WTC11 (cell line): ENCODE results near the gene PLLP.

ENCODE experiments used
- AFF4 ChIP-seq: sonication (generic); formaldehyde crosslinking; IDR thresholded peaks from 2 replicates; pipeline ENCODE4 v1.8.1; 2023; ENCODE audit warnings: mild to moderate bottlenecking, missing genetic modification reagents, borderline replicate concordance
- ATF1 ChIP-seq: sonication (generic); formaldehyde crosslinking; IDR thresholded peaks from 2 replicates; pipeline ENCODE4 v1.8.1; 2023; ENCODE audit warnings: mild to moderate bottlenecking, moderate library complexity, missing genetic modification reagents
- ATF3 ChIP-seq: sonication (generic); formaldehyde crosslinking; conservative IDR thresholded peaks from 2 replicates; pipeline ENCODE4 v1.8.1; 2022; ENCODE audit warnings: mild to moderate bottlenecking, missing genetic modification reagents
- CTCF ChIP-seq: fragments of 200-600 bp; IDR thresholded peaks from 2 replicates; pipeline ENCODE4 v1.8.0; 2022; ENCODE audit warnings: antibody characterized with exemption
- JUN ChIP-seq: sonication (generic); formaldehyde crosslinking; IDR thresholded peaks from 2 replicates; pipeline ENCODE4 v1.8.0; 2023; ENCODE audit warnings: mild to moderate bottlenecking, missing genetic modification reagents
- MAX ChIP-seq: sonication (generic); formaldehyde crosslinking; IDR thresholded peaks from 2 replicates; pipeline ENCODE4 v1.8.0; 2022; ENCODE audit warnings: mild to moderate bottlenecking, missing genetic modification reagents
- NFYB ChIP-seq: sonication (generic); formaldehyde crosslinking; conservative IDR thresholded peaks from 2 replicates; pipeline ENCODE4 v1.8.0; 2022; ENCODE audit warnings: low read depth, missing genetic modification reagents
- NR1H2 ChIP-seq: sonication (generic); formaldehyde crosslinking; IDR thresholded peaks from 2 replicates; pipeline ENCODE4 v1.9.0; 2021; ENCODE audit warnings: mild to moderate bottlenecking, moderate library complexity, missing genetic modification reagents
- NR2C2 ChIP-seq: sonication (generic); formaldehyde crosslinking; IDR thresholded peaks from 2 replicates; pipeline ENCODE4 v1.8.0; 2022; ENCODE audit warnings: mild to moderate bottlenecking, missing genetic modification reagents
- SMAD3 ChIP-seq: sonication (generic); formaldehyde crosslinking; IDR thresholded peaks from 2 replicates; pipeline ENCODE4 v1.8.0; 2022; ENCODE audit warnings: missing genetic modification reagents, mild to moderate bottlenecking, borderline replicate concordance
- ZBTB43 ChIP-seq: sonication (generic); formaldehyde crosslinking; IDR thresholded peaks from 2 replicates; pipeline ENCODE4 v1.8.1; 2023; ENCODE audit warnings: mild to moderate bottlenecking, missing genetic modification reagents
- ZNF121 ChIP-seq: sonication (generic); formaldehyde crosslinking; IDR thresholded peaks from 2 replicates; pipeline ENCODE4 v1.8.0; 2023; ENCODE audit warnings: missing genetic modification reagents

GRCh38 chr16:57226701-57227621, 57.5 kb downstream of the PLLP start:
- TF ChIP-seq ZNF121 (no peak), CTCF (no peak), NR2C2 (CRISPR knock-in tag) (no peak), ATF3 (CRISPR knock-in tag) (no peak), MAX (CRISPR knock-in tag) (no peak), ATF1 (CRISPR knock-in tag) (no peak), NFYB (CRISPR knock-in tag) (no peak), SMAD3 (no peak), ZBTB43 (CRISPR knock-in tag) (no peak), JUN (CRISPR knock-in tag) (no peak), AFF4 (CRISPR knock-in tag) (no peak), NR1H2 (no peak)
